HG03139 (cell line): ENCODE measurements around the gene MYBPC2.
"Not testable (repeated sequence)": the region's sequence is repeated elsewhere in the genome, so short reads cannot be mapped to it uniquely, and the experiment has no call there.

Experiments used
- ATAC-seq: cut with Tn5 transposase; IDR thresholded peaks from one replicate; pipeline ENCODE4 v1.9.1; 2021; ENCODE audit not compliant: unreplicated experiment

The MYBPC2 gene

DNA sequence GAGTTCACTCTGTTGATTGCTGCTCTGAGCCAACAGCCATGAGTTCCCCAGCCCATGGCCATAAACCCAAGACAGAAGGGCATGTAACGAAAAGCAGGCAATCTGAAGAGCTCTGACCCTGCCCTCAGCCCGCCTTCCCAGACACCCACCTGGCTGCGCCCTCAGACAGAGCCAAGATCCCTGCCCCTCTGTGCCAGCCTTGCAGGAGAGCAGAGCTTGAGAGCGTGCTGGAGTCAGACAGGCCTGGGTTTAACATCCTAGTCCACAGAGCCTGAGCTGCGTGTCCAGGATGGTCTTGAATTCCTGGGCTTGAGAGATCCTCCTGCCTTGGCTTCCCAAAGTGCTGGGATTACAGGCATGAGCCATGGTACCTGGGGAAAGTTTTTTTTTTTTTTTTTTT is 24.6 kb downstream of the MYBPC2 start:
- no peak for ATAC-seq

DNA sequence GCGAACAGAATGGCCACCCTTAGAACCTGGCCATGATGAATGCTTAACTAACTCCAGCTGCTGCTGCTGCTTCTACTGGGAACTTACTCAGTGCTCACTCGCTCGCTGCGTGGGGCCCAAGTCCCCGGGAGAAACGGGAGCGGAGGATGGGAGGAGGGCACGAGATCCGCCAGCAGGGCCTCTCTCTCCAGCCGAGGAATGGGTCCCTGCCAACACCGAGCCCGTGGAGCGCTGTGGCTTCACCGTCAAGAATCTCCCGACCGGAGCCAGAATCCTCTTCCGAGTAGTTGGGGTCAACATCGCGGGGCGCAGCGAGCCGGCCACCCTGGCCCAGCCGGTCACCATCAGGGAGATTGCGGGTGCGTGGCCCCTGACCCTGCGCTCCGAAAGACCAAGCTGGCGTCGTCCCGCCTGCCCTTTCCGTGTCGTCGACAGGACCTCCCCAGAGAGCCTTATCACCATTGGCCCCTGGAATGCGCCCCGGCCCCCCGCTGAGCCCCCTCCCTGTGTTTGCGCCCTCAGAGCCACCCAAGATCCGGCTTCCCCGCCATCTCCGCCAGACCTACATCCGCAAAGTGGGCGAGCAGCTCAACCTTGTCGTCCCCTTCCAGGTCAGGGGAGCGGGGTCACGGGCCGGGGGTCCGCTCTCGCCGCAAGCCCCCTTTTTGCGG is 25.8 kb downstream of the MYBPC2 start:
- no peak for ATAC-seq

DNA sequence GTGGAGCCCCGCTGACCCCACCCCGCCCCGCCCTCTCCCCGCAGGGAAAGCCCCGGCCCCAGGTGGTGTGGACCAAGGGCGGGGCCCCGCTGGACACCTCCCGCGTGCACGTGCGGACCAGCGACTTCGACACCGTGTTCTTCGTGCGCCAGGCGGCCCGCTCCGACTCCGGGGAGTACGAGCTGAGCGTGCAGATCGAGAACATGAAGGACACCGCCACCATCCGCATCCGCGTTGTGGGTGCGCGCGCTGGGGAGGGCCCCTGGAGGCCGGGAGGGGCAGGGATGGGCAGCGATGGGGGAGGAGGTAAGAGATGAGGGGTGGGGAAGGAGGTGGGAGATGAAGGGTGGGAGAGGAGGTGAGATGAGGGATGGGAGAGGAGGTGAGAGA is 26.4 kb downstream of the MYBPC2 start:
- ATAC-seq: no peak

DNA sequence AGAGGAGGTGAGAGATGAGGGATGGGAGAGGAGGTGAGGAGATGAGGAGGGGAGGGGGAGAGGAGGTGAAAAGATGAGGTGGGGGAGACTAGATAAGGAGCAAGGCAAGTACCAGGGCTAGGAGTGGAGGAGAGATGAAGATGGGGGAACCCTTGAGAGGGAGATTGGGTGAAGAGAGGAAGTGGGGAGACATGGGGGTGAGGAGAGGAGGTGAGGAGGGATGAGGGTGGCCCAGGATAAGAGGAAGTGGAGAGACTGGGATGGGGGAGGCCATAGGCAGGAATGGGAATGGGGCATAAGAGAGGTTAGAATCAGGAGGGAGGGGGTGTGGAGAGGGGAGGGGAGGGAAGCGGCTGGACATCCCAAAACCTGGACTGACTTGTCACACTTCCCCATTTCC is 26.9 kb downstream of the MYBPC2 start:
- no peak for ATAC-seq

DNA sequence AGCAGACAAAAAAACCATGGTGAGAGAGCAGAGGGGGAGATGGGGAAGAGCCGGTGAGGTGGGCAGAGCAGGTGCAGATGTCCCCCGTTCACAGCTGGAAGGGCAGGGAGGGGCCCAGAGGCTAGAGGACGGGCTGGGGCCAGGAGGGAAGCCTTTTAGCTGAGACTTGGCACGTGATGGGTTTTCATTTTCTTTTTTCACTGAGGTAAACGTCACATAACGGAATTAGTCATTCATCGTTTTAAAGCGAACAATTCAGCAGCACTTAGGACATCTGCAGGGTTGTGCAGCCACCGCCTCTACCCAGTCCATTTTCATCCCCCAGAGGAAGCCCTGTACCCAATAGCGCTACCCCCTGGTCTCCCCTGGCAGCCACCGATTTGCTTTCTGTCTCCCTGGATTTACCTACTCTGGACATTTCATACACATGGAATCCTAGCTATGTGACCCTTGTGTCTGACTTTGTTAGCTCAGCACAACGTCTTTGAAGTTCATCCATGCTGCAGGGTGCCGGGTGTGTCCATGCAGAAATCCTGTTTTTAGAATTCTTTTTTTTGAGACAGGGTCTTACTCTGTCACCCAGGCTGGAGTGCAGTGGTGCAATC is 27.6 kb downstream of the MYBPC2 start:
- peak; percentile 67 for ATAC-seq

DNA sequence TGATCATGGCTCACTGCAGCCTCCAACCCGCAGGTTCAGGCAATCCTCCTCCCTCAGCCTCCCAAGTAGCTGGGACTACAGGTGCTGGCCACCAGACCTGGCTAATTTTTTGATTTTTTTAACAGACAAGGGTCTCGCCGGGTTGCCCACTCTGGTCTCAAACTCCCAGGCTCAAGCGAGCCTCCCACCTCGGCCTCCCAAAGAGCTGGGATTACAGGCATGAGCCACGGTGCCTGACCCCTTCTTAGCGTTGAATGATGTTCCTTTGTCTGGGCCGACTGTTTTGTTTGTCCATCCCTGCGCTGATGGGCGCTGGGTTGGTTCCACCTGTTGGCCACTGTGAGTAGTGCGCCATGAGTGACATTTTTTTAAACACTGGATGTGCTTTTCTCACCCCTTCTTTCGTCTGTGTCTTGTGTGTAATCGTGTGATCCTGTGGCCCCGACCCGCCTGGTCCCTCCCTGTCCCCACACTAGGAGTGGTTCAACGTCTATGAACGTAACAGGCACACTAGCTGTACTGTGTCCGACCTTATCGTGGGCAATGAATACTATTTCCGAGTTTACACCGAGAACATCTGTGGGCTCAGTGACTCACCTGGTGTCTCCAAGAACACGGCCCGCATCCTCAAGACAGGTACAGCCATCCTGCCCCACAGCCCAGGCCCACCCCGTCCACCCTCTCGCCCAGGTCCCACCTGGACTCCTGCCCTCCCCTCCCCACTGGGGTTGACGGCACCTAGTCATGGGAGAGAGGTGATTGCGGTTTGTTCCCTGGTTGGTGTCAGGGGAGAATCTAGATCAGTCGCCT is 28.6 kb downstream of the MYBPC2 start:
- no peak for ATAC-seq

DNA sequence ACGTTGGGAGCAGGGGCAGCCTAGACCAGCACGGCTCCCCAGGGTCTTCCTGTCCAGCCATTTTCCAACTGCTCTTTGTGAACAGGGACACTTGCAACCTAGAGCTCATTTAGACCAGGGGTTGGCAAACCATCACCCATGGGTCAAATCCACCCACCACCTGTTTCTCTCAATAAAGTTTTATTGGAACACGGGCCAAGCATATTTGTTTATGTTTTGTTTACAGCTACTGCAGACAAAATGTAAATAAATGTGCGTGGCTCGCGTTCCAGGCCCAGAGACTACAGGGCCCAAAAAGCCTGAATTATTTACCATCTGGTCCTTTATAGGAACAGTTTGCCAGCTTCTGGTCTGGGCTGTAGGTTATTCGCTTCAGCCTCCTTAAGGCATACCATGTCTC is 30.3 kb downstream of the MYBPC2 start:
- ATAC-seq: no peak

DNA sequence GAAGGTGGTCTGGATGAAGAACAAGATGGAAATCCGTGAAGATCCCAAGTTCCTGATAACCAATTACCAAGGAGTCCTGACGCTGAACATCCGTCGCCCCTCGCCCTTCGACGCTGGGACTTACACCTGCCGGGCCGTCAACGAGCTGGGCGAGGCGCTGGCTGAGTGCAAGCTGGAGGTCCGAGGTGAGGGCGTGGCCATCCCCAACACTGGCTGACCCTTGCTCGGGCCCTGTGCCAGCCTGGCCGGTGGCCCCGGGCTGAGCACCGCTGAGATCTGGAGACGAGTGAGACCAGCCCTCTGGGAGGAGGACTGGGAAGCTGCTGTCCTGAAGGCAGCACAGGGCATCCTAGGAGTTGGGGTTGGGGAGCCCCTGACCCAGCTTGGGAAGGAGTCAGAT is 31.7 kb downstream of the MYBPC2 start:
- no peak for ATAC-seq

DNA sequence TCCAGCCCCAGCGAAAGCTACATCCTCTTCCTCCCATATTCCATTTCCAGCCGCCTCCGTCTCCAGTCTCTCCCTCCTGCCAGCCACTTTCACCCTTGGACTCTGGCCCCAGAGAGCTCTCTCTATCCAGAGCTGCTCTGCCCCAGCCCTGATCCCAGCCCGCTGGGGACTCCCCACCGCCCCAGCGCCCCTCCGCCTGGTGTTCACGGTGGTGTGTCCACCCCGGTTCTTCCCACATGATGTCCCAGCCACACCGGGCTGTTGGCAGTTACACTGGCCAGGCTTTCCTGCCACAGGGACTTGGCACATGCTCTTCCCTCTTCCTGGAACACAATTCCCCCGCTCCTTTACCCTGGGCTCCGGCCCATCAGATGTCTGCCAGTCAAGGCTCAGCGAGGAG is 32.3 kb downstream of the MYBPC2 start:
- no peak for ATAC-seq

DNA sequence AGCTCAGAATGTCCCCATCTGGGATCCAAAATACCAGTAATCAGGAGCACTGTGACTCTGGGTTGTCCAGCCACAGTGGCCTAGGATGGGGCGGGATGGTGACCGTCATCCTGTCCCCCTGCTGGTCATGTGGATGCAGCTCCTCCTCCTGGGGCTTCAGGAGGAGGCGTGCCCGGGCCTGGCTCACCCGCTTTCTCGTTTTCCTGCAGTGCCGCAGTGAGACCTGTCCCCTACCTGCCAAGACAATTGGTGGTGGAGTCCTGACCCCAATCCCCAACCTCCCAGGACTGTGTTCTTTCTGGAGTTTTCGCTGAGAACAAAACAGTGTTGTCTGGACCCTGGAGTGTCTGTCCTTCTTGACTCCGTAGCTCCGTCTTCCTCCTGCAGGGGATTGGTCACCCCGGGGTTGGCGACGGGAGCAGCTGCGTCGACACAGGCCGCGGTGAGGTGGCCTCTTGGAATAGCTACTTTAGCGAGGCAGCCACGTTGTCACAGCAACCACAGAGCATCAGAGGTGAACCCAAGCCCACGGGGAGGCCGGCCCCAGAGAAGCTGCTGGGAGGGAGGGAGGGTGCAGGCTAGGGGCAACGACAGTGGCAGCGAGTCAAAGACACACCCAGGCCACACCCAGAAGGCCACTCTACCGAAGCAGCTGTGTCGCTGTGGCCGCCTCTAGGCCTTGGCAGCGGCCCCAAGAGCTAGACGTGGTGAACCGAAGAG is 33.5 kb downstream of the MYBPC2 start:
- no peak for ATAC-seq

DNA sequence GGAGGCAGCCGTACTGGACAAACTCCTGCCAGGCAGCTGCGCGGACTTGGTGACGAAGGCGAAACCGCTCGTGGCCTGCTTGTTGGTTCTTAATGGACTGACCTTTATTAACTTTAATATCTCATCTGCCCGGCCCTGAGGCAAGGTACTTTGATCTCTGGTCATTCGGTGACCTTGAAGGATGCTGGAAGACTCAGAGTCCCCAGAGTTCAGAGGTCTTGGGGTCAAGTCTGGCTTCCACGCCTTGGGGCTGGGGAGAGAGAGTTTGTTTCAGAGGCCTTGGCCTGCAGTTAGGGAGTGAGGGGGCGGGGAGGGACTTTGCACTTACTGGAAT is 34.0 kb downstream of the MYBPC2 start:
- ATAC-seq: no peak

DNA sequence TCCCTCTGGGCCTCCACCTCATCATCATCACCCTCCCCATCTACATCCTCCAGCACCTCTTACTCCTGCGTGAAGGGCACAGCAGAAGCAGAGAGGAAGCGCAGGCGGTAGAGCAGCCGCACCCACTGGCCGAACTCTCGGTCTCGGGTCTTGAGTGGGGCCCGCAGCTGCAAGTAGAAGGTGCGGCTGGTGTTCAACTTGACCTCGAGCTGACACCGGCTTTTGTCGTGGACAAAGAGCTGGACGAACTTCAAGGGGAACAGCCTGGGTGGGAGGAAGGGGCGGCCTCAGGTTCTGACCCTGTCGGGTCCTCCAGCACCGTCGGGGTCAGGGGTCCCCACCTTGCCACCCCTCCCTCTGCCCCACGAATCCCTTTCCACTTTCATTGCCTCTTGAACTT is 34.9 kb downstream of the MYBPC2 start:
- no peak for ATAC-seq

DNA sequence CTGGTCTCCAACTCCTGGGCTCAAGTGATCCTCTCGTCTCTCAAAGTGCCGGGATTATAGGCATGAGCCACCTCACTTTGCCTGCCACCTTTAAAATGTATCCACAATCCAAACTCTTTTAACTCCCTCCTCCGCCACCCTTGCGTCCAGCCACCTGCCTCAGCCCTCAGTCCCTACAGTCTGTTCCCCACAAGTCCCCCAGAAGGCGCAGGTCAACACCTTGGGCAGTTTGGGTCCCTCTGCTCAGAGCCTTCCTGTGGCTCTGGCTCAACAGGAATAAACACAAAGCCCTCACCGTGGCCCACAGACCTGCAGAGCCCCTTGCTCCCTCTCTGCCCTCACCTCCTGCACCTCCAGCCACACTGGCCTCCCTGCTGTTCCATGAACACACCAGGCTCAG is 36.1 kb downstream of the MYBPC2 start:
- ATAC-seq: no peak

DNA sequence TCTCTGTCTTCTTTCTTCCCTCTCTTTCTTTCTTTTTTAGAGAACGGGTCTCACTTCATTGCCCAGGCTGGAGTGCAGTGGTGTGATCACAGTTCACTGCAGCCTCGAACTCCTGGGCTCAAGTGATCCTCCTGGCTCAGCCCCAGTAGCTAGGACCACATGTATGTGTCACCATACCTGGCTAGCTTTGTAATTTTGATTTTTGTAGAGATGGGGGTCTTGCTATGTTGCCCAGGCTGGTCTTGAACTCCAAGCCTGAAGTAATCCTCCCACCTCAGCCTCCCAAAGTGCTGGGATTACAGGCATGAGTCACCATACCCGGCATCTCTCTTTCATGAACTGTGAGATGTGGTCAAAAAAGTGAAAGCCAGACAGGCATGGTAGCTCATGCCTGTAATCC is 40.6 kb downstream of the MYBPC2 start:
- not testable (repeated sequence) for ATAC-seq

DNA sequence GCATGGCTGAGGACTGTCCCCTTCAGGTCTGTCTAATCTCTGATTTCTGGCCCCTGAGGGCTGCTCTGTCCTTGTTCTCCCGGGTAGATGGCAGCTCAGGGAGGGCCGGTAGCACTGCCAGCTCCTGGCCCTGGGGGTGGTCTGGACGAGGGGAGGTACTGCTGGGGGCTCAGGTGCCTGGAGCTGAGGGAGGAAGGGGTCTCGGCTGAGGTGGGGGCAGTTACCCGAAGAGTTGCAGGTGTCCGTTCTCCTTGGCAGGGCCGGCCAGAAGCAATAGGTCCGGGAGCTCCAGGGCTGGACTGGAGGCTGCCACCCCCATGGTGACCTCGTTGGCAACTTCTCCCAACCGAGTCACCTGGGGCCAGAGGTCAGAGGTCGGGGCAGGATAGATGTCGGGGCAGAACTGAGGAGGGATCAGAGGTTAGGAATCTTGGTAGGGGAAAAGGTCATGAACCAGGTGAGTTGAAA is 42.4 kb downstream of the MYBPC2 start:
- no peak for ATAC-seq

DNA sequence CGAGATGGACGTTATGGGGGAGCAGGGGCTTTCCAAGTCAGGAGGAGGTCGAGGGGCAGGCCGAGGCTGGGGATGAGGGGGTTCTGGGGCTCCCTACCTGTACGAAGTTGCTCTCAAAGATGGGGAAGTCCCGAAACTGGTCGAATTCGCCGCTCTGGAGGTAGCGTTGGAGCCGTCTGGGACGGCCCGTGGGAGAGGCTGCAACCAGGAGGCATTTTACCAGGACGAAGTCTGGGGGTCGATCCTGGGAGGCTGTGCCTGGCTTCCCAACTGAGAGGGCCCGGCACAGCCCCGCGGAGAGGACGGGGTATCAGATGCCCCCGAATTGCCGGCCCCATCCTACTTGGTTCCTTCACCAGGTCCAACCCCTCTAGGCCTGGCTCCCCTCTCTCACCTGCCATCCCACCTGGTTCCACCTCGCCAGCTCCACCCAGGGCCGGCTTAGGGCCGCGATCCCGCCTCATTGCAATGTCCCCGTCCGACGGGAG is 43.1 kb downstream of the MYBPC2 start:
- ATAC-seq: peak; percentile 4

DNA sequence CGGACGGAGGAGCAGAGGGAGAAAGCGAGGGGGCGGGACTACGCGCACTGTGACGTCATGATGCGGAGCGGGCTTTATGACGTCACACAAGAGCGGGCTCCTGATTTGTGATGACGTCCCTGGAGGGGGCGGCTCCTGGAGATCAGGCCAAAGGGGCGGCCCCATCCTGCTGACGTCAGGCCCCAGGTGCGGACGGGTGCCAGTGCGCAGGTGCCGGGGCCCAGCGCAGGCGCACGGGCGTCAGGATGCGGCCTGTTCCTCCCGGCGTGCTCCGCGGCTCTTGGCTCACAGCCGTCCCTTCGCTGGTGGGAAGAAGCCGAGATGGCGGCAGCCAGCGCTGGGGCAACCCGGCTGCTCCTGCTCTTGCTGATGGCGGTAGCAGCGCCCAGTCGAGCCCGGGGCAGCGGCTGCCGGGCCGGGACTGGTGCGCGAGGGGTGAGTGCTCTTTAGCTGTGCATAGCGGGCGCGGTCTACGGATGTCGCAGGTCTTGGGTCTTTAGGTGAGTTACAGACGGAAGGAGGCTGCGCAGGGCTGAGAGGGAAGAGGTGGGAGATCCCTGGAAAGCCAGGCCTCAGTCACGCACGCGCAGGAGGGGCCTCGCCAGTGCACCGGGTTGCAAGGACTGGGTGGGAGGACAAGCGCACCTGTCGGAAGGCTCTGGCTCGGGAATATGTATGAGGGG is 43.7 kb downstream of the MYBPC2 start, which contains the start of the genes EMC10 and GARIN5A:
Gene EMC10, plus strand, starts transcription at position 284 of the 683 bp plus-strand sequence. Its CDS starts 38 bp downstream, at position 322.
Gene GARIN5A, minus strand, starts transcription at position 625 of the 683 bp plus-strand sequence. Its CDS starts 460 bp downstream, at position 165.
- peak; percentile 72 for ATAC-seq

DNA sequence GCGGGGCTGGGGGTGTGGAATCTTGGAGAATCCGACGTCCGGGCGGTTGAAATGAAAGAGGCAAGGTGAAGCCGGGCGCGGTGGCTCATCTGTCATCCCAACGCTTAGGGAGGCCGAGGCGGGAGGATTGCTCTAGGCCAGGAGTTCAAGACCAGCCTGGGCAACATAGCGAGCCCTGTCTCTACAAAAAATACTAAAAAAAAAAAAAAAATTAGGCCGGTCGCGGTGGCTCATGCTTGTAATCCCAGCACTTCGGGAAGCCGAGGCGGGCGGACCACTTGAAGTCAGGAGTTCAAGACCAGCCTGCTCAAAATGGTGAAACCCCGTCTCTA is 44.2 kb downstream of the MYBPC2 start:
- no peak for ATAC-seq

DNA sequence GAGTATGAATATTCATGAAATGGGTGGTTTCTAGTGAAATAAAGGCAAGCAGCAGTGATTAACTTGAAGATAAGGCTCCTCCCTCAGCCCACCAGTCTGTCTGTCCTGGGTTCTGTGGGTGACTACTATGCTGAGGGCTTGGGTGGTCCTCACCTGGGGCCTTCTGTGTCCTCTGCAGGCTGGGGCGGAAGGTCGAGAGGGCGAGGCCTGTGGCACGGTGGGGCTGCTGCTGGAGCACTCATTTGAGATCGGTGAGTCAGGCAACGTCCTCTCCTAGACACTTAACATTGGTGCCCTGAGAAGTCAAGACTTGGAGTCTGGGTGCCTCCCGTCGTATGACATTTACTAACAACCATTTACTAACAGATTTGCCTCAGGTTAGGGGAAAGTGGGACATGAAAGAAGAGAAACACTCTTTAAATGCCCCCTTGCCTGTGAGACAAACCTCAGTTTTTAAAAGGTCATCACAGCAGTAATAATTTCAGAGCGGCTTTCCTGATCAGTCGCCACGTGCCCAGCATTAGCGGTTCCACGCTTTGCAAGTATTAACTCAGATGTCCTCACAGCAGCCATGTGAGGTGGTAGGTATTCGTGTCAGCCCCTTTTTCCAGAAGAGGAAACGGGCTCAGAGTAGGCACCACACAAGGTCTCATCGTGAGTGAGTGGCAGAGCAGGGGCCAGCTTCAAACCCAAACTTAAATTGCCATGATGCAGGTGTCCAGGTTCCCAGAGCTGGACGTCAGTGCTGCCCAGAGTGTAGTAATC is 45.2 kb downstream of the MYBPC2 start:
- ATAC-seq: no peak
